Neural cell (in vitro differentiated cells): ENCODE results near the gene ST8SIA6. TPM values are rescaled to one million over a fixed set of nuclear protein-coding genes. Genes with fewer than 3 reads are reported as not detected.

ENCODE experiments used
- H2AFZ ChIP-seq: fragments of 200-600, 300-800 bp; sonication (generic), shearing (Covaris generic); 2 replicates; pipeline ENCODE4 v1.6.0; 2014; ENCODE audit warnings: low read depth, mild to moderate bottlenecking, antibody characterized with exemption, low read length, moderate library complexity
- H3F3A ChIP-seq: fragments of 200-600 bp; shearing (Covaris generic); 2 replicates; pipeline ENCODE4 v1.6.1; 2016; ENCODE audit warnings: mild to moderate bottlenecking, moderate library complexity, mixed read lengths, antibody characterized with exemption, low read length; ENCODE audit not compliant: insufficient read depth, poor library complexity, severe bottlenecking
- H3K27ac ChIP-seq: fragments of 200-600, 300-800 bp; sonication (generic), shearing (Covaris generic); 2 replicates; pipeline ENCODE4 v1.5.1; 2014; ENCODE audit warnings: mild to moderate bottlenecking, low read length, moderate library complexity
- H3K27me3 ChIP-seq: fragments of 300-800, 200-600 bp; sonication (generic), shearing (Covaris generic); 2 replicates; pipeline ENCODE4 v1.6.0; 2014; ENCODE audit warnings: mild to moderate bottlenecking, low read depth, low read length, moderate library complexity; ENCODE audit not compliant: insufficient read depth
- H3K36me3 ChIP-seq: fragments of 300-800, 200-600 bp; sonication (generic), shearing (Covaris generic); 2 replicates; pipeline ENCODE4 v1.5.1; 2014; ENCODE audit warnings: mild to moderate bottlenecking, antibody characterized with exemption, low read length, moderate library complexity; ENCODE audit not compliant: insufficient read depth
- H3K4me2 ChIP-seq: fragments of 300-800, 200-600 bp; sonication (generic), shearing (Covaris generic); 2 replicates; pipeline ENCODE4 v1.6.0; 2014; ENCODE audit warnings: mild to moderate bottlenecking, low read length
- H3K4me3 ChIP-seq: fragments of 300-800, 200-600 bp; sonication (generic), shearing (Covaris generic); 2 replicates; pipeline ENCODE4 v1.5.1; 2014; ENCODE audit warnings: mild to moderate bottlenecking, low read length, moderate library complexity
- H3K79me2 ChIP-seq: fragments of 200-600 bp; shearing (Covaris generic); replicated peaks from 2 replicates; pipeline ENCODE4 v1.6.0; 2014; ENCODE audit warnings: mild to moderate bottlenecking, low read length, moderate library complexity; ENCODE audit not compliant: insufficient read depth
- H3K9ac ChIP-seq: fragments of 300-800, 200-600 bp; sonication (generic), shearing (Covaris generic); 2 replicates; pipeline ENCODE4 v1.6.1; 2016; ENCODE audit warnings: mild to moderate bottlenecking, low read length, mixed read lengths
- H3K9me2 ChIP-seq: fragments of 200-600 bp; shearing (Covaris generic); 2 replicates; pipeline ENCODE4 v1.6.1; 2016; ENCODE audit warnings: mild to moderate bottlenecking, low read length, mixed read lengths; ENCODE audit not compliant: insufficient read depth
- H3K9me3 ChIP-seq: fragments of 200-600, 300-800 bp; sonication (generic), shearing (Covaris generic); 2 replicates; pipeline ENCODE4 v1.6.1; 2016; ENCODE audit warnings: mild to moderate bottlenecking, mixed run types, low read length, moderate library complexity, mixed read lengths
- H4K20me1 ChIP-seq: fragments of 200-600 bp; shearing (Covaris generic); 2 replicates; pipeline ENCODE4 v1.6.1; 2016; ENCODE audit warnings: mild to moderate bottlenecking, mixed run types; ENCODE audit not compliant: insufficient read depth
- EP300 ChIP-seq: fragments of 450-650 bp; conservative IDR thresholded peaks from 2 replicates; pipeline ENCODE4 v1.6.1; 2014; ENCODE audit warnings: antibody characterized with exemption, mild to moderate bottlenecking, moderate library complexity; ENCODE audit not compliant: poor library complexity, severe bottlenecking
- EZH2 ChIP-seq: fragments of 200-600, 300-800 bp; shearing (Covaris generic), sonication (generic); IDR thresholded peaks from 2 replicates; pipeline ENCODE4 v1.6.1; 2014; ENCODE audit warnings: antibody characterized with exemption, low read length, borderline replicate concordance, mild to moderate bottlenecking; ENCODE audit not compliant: insufficient read depth, poor library complexity, severe bottlenecking
- MXI1 ChIP-seq: fragments of 450-650 bp; conservative IDR thresholded peaks from 2 replicates; pipeline ENCODE4 v1.6.1; 2014; ENCODE audit warnings: antibody characterized with exemption, mild to moderate bottlenecking; ENCODE audit not compliant: poor library complexity, severe bottlenecking
- POLR2AphosphoS5 ChIP-seq: IDR thresholded peaks from 2 replicates; pipeline ENCODE4 v1.6.1; 2012
- RAD21 ChIP-seq: fragments of 450-650 bp; conservative IDR thresholded peaks from 2 replicates; pipeline ENCODE4 v1.6.1; 2014; ENCODE audit warnings: antibody characterized with exemption, mild to moderate bottlenecking, moderate library complexity
- REST ChIP-seq: IDR thresholded peaks from 2 replicates; pipeline ENCODE4 v1.6.1; 2012; ENCODE audit warnings: borderline replicate concordance
- SMC3 ChIP-seq: fragments of 450-650 bp; conservative IDR thresholded peaks from 2 replicates; pipeline ENCODE4 v1.6.1; 2014; ENCODE audit warnings: antibody characterized with exemption, mild to moderate bottlenecking, moderate library complexity; ENCODE audit not compliant: poor library complexity
- TAF1 ChIP-seq: IDR thresholded peaks from 2 replicates; pipeline ENCODE4 v1.6.1; 2012; ENCODE audit warnings: low read depth
- polyA plus RNA-seq: library from polyadenylated mRNA; depleted of rRNA; stranded (reverse); fragments of >200 nt; gene quantifications from 2 replicates; pipeline ENCODE4 v1.2.3, GENCODE V29; 2014
- TF ChIP-seq, protein P1 (sequence below): fragments of 450-650 bp; IDR thresholded peaks from 2 replicates; pipeline ENCODE4 v1.5.1; 2014; ENCODE audit warnings: antibody characterized with exemption, mild to moderate bottlenecking, moderate library complexity; ENCODE audit not compliant: poor library complexity, severe bottlenecking

ST8SIA6 gene
- polyA plus RNA-seq, 1 donor from 2014 or later = 0.41 TPM

DNA sequence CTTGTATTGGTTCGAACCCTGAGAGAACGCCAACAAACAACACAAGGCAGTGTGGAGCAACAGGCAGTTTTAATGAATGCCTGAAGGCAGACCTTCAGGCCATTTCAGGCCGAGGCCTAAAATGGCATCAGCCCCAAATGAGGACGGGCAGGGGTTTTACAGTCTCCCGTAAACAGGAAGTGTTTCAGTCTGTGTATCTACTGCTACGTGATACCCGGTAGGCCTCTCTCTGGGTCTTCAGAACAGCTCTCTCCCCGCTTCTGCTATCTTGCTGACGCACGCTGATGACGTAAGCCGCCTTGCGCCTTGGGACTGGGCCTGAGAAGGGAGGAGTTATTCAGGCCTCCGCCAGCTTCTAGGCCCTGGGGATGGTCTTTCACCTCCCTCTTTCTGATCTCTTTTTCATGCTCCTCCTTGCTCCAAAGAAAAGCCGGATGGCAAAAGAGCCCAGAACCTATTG, 67.7 kb downstream of the ST8SIA6 start:
- Histone ChIP-seq H4K20me1 (no peaks in the 10 kb centered on the region), H3K4me2 (no peak overlapping the region), H3K27ac (no peak overlapping the region), H2AFZ (no peak overlapping the region), H3K4me3 (no peak overlapping the region), H3K9me2 (no peaks in the 10 kb centered on the region), H3K27me3 (no peaks in the 10 kb centered on the region), H3F3A (no peaks in the 10 kb centered on the region), H3K79me2 (no peaks in the 10 kb centered on the region), H3K36me3 (no peaks in the 10 kb centered on the region), H3K9me3 (no peaks in the 10 kb centered on the region), H3K9ac (no peak overlapping the region)
- TF ChIP-seq TAF1 (no peak), EZH2 (no peak), MXI1 (no peak), POLR2AphosphoS5 (no peak), RAD21 (no peak)
- TF ChIP-seq, protein P1, sequence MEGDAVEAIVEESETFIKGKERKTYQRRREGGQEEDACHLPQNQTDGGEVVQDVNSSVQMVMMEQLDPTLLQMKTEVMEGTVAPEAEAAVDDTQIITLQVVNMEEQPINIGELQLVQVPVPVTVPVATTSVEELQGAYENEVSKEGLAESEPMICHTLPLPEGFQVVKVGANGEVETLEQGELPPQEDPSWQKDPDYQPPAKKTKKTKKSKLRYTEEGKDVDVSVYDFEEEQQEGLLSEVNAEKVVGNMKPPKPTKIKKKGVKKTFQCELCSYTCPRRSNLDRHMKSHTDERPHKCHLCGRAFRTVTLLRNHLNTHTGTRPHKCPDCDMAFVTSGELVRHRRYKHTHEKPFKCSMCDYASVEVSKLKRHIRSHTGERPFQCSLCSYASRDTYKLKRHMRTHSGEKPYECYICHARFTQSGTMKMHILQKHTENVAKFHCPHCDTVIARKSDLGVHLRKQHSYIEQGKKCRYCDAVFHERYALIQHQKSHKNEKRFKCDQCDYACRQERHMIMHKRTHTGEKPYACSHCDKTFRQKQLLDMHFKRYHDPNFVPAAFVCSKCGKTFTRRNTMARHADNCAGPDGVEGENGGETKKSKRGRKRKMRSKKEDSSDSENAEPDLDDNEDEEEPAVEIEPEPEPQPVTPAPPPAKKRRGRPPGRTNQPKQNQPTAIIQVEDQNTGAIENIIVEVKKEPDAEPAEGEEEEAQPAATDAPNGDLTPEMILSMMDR = no peak

- Histone ChIP-seq H3K79me2 (no peaks in the 10 kb centered on the region), H3K4me2 (no peak overlapping the region), H3K9ac (no peak overlapping the region), H3K9me2 (no peaks in the 10 kb centered on the region), H3K27ac (no peak overlapping the region), H3F3A (no peaks in the 10 kb centered on the region), H3K4me3 (no peak overlapping the region), H3K36me3 (no peaks in the 10 kb centered on the region), H2AFZ (no peak overlapping the region), H3K27me3 (no peaks in the 10 kb centered on the region), H4K20me1 (no peaks in the 10 kb centered on the region), H3K9me3 (no peaks in the 10 kb centered on the region)
- TF ChIP-seq MXI1 (no peak), EZH2 (no peak), POLR2AphosphoS5 (no peak), REST (no peak), SMC3 (no peak)
Measured at GRCh38 chr10:17386021-17386420, 68.4 kb downstream of the ST8SIA6 start.

GRCh38 chr10:17385066-17385465, 69.3 kb downstream of the ST8SIA6 start:
- no peaks in the 10 kb centered on the region for H3K79me2 ChIP-seq
- H3K9ac ChIP-seq = no peak overlapping the region
- no peaks in the 10 kb centered on the region for H3F3A ChIP-seq
- H3K4me3 ChIP-seq = no peak overlapping the region
- no peaks in the 10 kb centered on the region for H4K20me1 ChIP-seq
- no peaks in the 10 kb centered on the region for H3K9me3 ChIP-seq
- H2AFZ ChIP-seq = no peak overlapping the region
- TF ChIP-seq REST = no peak
- TF ChIP-seq POLR2AphosphoS5 = no peak
- TF ChIP-seq EZH2 = no peak
- no peak for TF ChIP-seq EP300
- TF ChIP-seq, protein P1 = no peak
- TF ChIP-seq SMC3 = no peak
- no peak for TF ChIP-seq MXI1
- TF ChIP-seq RAD21 = no peak
- TF ChIP-seq TAF1 = no peak
- H3K27me3 ChIP-seq = no peaks in the 10 kb centered on the region
- no peak overlapping the region for H3K4me2 ChIP-seq
- H3K27ac ChIP-seq = no peak overlapping the region
- no peaks in the 10 kb centered on the region for H3K9me2 ChIP-seq
- H3K36me3 ChIP-seq = no peaks in the 10 kb centered on the region
